Parathyroid adenoma (tissue), 2 donors: ENCODE measurements around the gene ARHGAP24.

Experiments
- H2AFZ ChIP-seq: fragments of 300-600 bp; sonication (generic); one replicate; pipeline ENCODE4 v1.7.0; 2017; ENCODE audit warnings: antibody characterized with exemption, mild to moderate bottlenecking
- H3K27ac ChIP-seq: fragments of 300-600 bp; sonication (generic); one replicate; pipeline ENCODE4 v1.7.0; 2017
- H3K27me3 ChIP-seq: fragments of 300-600 bp; sonication (generic); one replicate; pipeline ENCODE4 v1.7.0; 2017; ENCODE audit warnings: low read length; ENCODE audit not compliant: control insufficient read depth, insufficient read depth
- H3K36me3 ChIP-seq: fragments of 300-600 bp; sonication (generic); one replicate; pipeline ENCODE4 v1.7.0; 2017; ENCODE audit warnings: low read length; ENCODE audit not compliant: control insufficient read depth, insufficient read depth
- H3K4me1 ChIP-seq: fragments of 300-600 bp; sonication (generic); one replicate; pipeline ENCODE4 v1.7.0; 2017; ENCODE audit warnings: control low read depth
- H3K4me2 ChIP-seq: fragments of 300-600 bp; sonication (generic); one replicate; pipeline ENCODE4 v1.7.0; 2017; ENCODE audit warnings: low read length
- H3K4me3 ChIP-seq: fragments of 300-600 bp; sonication (generic); one replicate; pipeline ENCODE4 v1.7.0; 2017; ENCODE audit warnings: low read depth, low read length
- H3K79me2 ChIP-seq: fragments of 300-600 bp; sonication (generic); one replicate; pipeline ENCODE4 v1.7.0; 2017; ENCODE audit warnings: control low read depth
- H3K9ac ChIP-seq: fragments of 300-600 bp; sonication (generic); one replicate; pipeline ENCODE4 v1.7.0; 2017; ENCODE audit warnings: mild to moderate bottlenecking
- H3K9me3 ChIP-seq: fragments of 300-600 bp; sonication (generic); one replicate; pipeline ENCODE4 v1.7.0; 2017; ENCODE audit warnings: low read length; ENCODE audit not compliant: control insufficient read depth
- TF ChIP-seq, protein P1 (sequence below): fragments of 300-600 bp; sonication (generic); IDR thresholded peaks from one replicate; pipeline ENCODE4 v1.7.0; 2017; ENCODE audit warnings: antibody characterized with exemption, mild to moderate bottlenecking
- donor health status: primary hyperparathyroidism.

Gene ARHGAP24

DNA sequence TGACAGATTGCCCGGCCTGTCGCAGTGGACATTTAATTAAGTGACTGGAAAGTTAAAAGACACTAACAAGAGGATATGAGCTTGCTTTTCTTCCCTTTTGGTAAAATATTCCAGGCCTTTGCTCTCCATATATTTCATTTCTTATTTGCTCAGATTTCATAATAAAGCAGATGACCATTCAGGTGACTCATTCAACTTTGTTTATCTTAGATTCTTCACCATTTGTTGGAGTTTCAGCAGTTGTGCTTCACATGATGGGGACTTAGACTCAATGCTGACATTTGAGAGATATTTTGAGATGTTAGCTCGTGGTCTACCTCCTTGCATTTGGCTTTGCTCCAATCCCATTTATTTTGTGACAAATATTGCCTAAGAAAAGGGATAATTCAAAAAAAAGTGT is 312.2 kb downstream of the ARHGAP24 start:
- no peaks in the 10 kb centered on the region for H3K36me3 ChIP-seq
- no peaks in the 10 kb centered on the region for H3K27me3 ChIP-seq
- H3K79me2 ChIP-seq: no peaks in the 10 kb centered on the region
- no peak overlapping the region for H3K4me2 ChIP-seq
- TF ChIP-seq, protein P1, sequence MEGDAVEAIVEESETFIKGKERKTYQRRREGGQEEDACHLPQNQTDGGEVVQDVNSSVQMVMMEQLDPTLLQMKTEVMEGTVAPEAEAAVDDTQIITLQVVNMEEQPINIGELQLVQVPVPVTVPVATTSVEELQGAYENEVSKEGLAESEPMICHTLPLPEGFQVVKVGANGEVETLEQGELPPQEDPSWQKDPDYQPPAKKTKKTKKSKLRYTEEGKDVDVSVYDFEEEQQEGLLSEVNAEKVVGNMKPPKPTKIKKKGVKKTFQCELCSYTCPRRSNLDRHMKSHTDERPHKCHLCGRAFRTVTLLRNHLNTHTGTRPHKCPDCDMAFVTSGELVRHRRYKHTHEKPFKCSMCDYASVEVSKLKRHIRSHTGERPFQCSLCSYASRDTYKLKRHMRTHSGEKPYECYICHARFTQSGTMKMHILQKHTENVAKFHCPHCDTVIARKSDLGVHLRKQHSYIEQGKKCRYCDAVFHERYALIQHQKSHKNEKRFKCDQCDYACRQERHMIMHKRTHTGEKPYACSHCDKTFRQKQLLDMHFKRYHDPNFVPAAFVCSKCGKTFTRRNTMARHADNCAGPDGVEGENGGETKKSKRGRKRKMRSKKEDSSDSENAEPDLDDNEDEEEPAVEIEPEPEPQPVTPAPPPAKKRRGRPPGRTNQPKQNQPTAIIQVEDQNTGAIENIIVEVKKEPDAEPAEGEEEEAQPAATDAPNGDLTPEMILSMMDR: no peak
- H3K9me3 ChIP-seq: no peaks in the 10 kb centered on the region
- no peak overlapping the region for H2AFZ ChIP-seq
- H3K27ac ChIP-seq: no peak overlapping the region
- H3K9ac ChIP-seq: no peak overlapping the region
- no peaks in the 10 kb centered on the region for H3K4me1 ChIP-seq
- no peak overlapping the region for H3K4me3 ChIP-seq

DNA sequence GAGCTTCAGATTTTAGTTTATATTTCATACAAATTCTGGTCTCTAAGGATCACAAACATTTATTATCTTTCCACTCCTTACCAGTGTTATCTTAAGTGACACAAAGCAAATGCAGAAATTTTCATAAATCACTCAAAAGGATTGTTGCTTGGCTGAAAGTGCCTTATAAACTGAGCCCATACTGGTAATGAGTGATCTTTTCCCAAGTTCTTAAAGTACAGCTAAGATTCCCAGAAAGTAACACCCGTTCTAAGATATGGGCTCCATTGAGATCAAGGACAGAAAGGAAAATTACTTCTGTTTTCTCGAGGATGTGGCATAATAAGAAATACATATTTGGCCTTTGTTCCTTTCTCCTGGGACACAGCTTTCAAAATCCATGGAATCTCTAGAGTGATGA is 313.7 kb downstream of the ARHGAP24 start:
- H3K4me3 ChIP-seq: no peak overlapping the region
- no peak overlapping the region for H3K27ac ChIP-seq
- no peaks in the 10 kb centered on the region for H3K27me3 ChIP-seq
- H3K4me1 ChIP-seq: no peaks in the 10 kb centered on the region
- H3K4me2 ChIP-seq: no peak overlapping the region
- H3K36me3 ChIP-seq: no peaks in the 10 kb centered on the region
- H3K79me2 ChIP-seq: no peaks in the 10 kb centered on the region
- TF ChIP-seq, protein P1: no peak
- H3K9me3 ChIP-seq: no peaks in the 10 kb centered on the region
- no peak overlapping the region for H3K9ac ChIP-seq
- H2AFZ ChIP-seq: no peak overlapping the region

DNA sequence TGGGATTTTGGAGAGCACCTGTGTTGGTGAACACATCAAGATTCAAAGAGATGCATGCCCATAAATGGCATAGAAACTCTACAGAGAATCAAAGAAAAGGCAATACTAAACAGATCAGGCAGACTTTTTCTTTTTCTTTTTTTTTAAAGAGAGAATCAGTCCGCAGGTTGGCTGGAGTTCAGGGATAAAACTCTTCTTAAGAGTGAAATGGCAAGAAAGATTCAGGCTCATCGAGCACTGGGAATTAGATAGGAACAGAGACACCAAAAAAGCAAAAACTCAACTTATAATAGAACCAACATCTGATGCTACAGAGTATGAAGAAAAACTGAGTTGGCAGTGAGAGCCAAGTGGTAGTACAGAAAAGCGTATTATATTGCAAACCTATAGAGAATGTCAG is 314.3 kb downstream of the ARHGAP24 start:
- Histone ChIP-seq H3K27me3 (no peaks in the 10 kb centered on the region), H2AFZ (no peak overlapping the region), H3K9me3 (no peaks in the 10 kb centered on the region), H3K9ac (no peak overlapping the region), H3K4me3 (no peak overlapping the region), H3K4me1 (no peaks in the 10 kb centered on the region), H3K36me3 (no peaks in the 10 kb centered on the region), H3K27ac (no peak overlapping the region), H3K4me2 (no peak overlapping the region), H3K79me2 (no peaks in the 10 kb centered on the region)
- TF ChIP-seq, protein P1: no peak

DNA sequence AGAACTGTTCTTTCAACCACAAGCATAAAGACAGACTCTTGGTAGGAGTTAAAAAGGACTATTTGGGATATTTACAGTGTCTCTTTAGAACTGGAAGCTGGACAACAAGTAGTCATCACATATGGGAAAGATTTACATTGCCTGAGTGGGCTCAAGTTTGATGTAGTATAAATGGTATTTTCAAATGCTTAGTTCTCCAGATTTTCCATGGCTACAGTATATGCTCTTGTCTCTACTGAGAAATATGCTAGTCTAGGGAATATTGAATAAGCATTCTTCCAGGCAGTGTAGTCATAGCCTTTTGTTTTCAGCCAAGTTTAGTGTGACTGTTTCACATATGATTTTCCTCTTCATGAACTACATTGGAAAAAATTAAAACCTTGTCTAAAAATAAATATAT is 315.6 kb downstream of the ARHGAP24 start:
- Histone ChIP-seq H3K9me3 (no peaks in the 10 kb centered on the region), H3K4me2 (no peak overlapping the region), H3K4me3 (no peak overlapping the region), H3K79me2 (no peaks in the 10 kb centered on the region), H2AFZ (no peak overlapping the region), H3K36me3 (no peaks in the 10 kb centered on the region), H3K27me3 (no peaks in the 10 kb centered on the region), H3K27ac (no peak overlapping the region), H3K9ac (no peak overlapping the region), H3K4me1 (no peaks in the 10 kb centered on the region)
- TF ChIP-seq, protein P1: no peak

DNA sequence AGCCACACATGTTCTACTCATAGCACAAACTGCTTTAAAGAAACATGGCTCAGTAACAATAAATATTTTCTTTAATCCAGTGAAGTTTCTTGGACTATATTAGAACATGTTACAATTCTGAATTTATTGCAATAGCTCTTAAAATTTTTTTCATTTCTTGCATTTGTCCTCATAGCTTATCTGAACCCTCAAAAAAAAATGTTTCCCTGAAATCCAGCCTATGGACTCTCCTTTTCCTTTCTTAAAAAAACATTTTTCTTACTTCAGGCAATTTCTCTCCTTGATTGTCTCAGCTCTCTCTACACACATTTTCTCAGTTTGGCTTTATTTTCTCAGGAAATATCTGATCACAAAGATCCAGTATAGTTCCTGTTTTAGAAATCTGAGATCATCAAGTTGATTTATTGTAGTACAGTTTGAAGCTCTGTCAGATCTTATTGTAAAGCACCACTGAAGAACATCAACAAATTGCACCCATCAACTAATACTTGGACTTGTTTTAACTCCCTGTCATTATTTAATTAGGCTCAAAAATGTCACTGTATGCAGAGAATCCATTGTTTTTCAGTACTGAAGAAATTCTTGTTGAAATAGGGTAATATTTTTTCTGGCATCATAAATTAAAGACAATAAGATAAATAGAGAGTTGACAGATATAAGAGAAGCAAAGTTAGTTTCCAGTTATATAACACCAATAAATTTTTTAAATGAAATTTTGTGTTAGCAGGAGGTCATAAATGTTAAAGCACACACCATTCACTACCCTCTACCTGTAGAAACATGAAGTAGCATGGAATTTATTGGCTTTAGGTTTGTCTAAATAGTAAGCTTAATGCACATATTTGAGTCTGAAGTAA is 317.7 kb downstream of the ARHGAP24 start:
- no peaks in the 10 kb centered on the region for H3K4me1 ChIP-seq
- H3K27me3 ChIP-seq: no peaks in the 10 kb centered on the region
- H2AFZ ChIP-seq: no peak overlapping the region
- H3K9ac ChIP-seq: no peak overlapping the region
- H3K9me3 ChIP-seq: no peaks in the 10 kb centered on the region
- no peaks in the 10 kb centered on the region for H3K36me3 ChIP-seq
- TF ChIP-seq, protein P1: no peak
- no peak overlapping the region for H3K27ac ChIP-seq
- no peaks in the 10 kb centered on the region for H3K79me2 ChIP-seq
- no peak overlapping the region for H3K4me3 ChIP-seq
- H3K4me2 ChIP-seq: no peak overlapping the region
